NCI-H774 (cell line): ENCODE data around the gene BDKRB2.

Source experiments
- DNase-seq: peaks from one replicate; lab custom pipeline; 2025; lab: John Stamatoyannopoulos, UW

The BDKRB2 gene

DNA sequence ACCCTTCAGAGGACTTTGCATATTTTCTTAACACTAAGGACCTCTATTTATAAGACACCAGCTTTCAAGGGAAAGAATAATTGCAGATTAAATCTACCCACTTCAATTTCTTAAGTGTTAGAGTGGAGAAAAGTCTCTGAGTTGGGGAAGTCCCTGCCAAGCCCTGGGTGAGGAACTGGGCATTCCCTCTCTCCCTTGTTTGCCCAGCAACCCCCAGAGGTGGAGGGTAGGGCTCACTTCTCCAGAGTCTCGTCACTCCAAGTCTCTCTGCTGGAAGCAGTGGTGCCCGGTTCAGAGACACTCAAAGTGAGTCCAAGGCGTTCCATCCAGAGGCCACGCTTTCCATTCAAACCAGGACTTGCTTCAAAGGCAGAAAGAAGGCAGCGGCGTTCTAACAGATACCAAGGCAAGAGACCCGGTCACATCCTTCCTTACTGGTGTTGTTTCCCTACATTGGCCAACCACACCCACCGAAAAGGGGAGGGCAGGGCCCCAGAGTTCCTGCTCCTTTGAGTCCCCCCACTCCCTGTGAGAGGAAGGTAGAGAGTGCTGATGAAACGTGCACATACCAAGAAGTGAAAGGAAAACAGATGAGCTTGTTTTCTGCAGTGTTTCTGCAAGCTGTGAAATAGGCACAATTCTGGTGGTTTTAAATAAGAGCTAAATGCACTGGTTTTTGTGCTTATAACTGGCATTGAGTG lies 6.1 kb upstream of the BDKRB2 start:
- DNase-seq, result no peak

DNA sequence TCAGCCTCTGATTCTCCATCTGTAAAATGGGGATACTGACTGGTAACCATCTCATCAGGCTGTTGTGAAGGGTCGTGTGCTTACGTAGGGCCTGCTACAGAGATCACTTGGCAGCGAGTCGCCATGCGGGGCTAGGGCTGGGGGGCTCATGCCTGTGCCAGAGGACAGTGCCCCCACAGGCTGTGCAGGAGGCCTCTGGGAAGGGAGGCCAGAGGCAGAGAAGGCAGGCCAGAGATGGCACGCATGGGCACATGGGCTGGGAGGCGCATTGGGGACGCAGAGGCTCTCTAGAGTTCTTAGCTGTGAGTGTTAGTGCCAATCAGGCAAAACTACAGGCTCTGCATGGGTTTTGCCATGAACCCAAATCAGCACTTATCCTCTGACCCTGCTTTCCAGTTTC lies 3.5 kb upstream of the BDKRB2 start:
- DNase-seq, result no peak

- no peak for DNase-seq
Measured at GRCh38 chr14:96201965-96202364, 2.7 kb upstream of the BDKRB2 start.

- no peak for DNase-seq
Measured at GRCh38 chr14:96202441-96203094, 2.1 kb upstream of the BDKRB2 start.

GRCh38 chr14:96203116-96203515 lies 1.5 kb upstream of the BDKRB2 start:
- DNase-seq, result no peak

GRCh38 chr14:96203635-96204034 lies 1.0 kb upstream of the BDKRB2 start:
- no peak for DNase-seq

GRCh38 chr14:96205059-96205977 lies 679 bp downstream of the BDKRB2 start:
- no peak for DNase-seq

DNA sequence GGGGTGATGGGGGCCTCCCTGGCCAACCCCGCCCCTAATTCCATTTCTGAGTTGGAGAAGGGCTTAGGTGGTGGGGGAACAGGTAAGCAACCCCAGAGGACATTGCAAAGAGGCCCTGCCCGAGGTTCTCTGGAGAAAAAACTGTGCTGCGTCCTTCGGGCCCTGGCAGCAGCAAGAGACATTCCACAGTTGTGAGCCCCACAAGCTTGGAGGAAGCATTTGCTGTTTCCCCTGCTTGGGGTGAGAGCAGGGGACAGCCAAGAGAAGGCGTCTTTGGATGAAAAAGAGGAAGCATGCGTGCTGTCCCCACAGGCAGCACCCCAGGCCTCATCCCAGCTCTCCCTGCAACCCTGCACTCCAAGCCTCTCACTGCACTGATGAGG lies 1.3 kb downstream of the BDKRB2 start:
- no peak for DNase-seq

- DNase-seq, result no peak
Measured at GRCh38 chr14:96206461-96206860, 1.8 kb downstream of the BDKRB2 start.

DNA sequence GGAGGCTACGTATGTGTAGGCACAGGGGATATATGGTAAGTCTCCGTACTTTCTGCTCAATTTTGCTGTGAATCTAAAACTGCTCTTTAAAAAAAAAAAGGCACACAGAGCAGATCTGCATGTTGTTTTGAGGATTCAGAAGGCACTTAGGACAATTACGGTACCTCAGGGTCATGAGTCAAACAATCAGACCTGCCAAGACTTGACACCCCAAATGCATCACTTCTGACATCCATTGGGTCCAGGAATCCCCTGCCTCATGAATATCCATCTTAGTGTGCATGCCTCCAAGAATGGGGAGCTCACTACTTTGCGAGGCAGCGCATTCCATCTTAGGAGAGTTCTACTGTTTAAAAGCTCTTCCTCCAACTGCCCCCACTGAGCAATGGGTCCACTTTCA lies 3.0 kb downstream of the BDKRB2 start:
- no peak for DNase-seq

GRCh38 chr14:96208739-96209138 lies 4.1 kb downstream of the BDKRB2 start:
- DNase-seq, result no peak

- no peak for DNase-seq
Measured at GRCh38 chr14:96212140-96212539, 7.5 kb downstream of the BDKRB2 start.

DNA sequence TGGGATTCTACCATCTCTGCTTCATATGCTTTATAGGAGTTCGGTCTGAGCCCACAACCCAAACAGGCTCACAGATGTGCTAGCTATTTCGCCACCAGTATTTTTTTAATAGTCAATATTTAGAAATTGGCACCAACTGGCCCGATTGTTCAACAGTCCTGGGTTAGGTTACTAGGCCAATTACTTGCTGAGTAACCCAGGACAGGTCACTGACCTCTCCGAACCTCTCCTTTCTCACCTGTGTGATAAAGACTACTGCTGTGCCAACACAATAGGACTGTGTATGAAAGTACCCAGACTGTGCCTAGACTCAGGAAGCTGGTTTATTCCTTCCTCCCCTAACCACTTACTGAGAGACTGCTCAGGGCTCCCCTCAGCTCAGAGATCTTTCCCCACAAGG lies 8.3 kb downstream of the BDKRB2 start:
- no peak for DNase-seq

- DNase-seq, result no peak
Measured at GRCh38 chr14:96213871-96214465, 9.3 kb downstream of the BDKRB2 start.

GRCh38 chr14:96214793-96215192 lies 10.2 kb downstream of the BDKRB2 start:
- DNase-seq, result no peak

DNA sequence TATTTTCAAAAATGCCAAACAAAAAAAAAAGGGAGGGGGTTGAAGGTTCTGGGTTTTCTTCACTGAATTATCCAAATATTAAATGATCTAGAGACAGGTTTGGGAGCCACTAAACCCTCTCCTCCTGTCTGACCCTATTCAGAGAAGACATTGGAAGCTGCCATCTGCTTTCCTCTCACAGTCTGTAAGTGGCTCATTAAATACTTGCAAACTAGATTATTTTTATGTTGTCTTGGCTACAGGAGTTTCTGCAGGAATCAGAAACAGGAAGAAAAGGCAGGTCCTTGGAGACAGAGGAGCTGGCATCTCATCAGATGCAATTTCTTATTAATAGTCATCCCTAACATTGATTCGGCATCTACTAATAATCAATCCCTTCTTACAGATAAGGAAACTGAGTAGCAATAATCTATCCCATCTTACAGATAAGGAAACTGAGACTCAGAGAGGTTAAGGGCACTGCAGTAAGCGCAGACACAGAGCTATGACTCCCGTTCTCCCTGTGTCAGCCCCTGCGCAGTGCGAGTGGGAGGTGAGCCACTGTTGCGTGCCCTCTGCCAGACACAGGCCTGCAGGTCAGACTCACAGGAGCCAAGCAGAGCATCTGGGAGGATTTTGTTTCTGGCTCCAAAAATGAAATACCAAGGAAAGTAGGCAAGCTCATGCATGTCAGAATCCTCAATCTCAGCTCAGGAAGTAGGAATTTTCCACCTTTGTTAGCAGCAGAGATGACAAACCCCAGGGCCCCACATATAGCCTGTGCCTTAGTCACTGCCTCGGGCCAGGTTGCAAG lies 11.0 kb downstream of the BDKRB2 start:
- no peak for DNase-seq

DNA sequence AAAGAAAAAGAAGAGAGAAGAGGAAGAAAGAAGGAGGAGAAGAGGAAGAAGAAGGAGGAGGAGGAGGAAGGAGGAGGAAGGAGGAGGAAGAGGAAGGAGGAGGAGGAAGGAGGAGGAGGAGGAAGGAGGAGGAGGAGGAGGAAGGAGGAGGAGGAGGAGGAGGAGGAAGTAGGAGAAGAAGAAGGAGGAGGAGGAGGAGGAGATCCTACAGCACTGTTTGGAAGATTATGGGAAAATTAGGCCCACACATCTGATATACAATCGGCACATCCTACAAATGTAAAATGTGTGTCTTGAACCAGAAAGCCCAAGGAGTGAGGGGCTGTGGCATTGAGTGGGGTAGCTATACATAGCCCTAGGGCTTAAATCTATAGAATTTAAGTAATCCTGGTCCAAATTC lies 12.0 kb downstream of the BDKRB2 start:
- DNase-seq, result no peak

GRCh38 chr14:96217376-96217913 lies 12.8 kb downstream of the BDKRB2 start:
- peak; percentile 39 for DNase-seq

DNA sequence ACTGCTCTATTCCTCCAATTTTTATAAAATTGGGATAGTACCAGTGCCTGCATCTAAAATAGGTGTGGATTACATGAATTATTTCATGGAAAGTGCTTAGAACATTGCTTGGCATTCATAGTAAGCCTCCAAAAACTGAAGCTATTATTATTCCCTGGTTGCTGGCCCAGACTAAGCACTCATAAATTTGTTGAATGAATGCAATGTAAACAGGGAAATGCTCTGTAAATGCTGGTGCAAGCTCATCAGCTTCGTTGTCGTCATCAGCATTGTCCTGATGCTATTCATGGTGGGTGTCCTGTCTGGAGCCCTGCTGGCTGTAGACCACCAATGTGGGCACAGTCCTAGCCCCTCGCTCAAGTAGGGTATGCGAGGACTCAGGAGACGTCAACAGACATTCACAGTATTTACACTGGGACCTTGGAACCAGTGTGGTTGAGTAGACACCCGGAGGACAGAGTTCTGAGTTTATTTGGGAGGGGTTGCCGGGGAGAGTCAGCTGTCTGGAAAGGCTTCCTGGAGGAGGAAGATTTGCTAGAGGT lies 16.5 kb downstream of the BDKRB2 start:
- no peak for DNase-seq

- no peak for DNase-seq
Measured at GRCh38 chr14:96221841-96222240, 17.2 kb downstream of the BDKRB2 start.

DNA sequence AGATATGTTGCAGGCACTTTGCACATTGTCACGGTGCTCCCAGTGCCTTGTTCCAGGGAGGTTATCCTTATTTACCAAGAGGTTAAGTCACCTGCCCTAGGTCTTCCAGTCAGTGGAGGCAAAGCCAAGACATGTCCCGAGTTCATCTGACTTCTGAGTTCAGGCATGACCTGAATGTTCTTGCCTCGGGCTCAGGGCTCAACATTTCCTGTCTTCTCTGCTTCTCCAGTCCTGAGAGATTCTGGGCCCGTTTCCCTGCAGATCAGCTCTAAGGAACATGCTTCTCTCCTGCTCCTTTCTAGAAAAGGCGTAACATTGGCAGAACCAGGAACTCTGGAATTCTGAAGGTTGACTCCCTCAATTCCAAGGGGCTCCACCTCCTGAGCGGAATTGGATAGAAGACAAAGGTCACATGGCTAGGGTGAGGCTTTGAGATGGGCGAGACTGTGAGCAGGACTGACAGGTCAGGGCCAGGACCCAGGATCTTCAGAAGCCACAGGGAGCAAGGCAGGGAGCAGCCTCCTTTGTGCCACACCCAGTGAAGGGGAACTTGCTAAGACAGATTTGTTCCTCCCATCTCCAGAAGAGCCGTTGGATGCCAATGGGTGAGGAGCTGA lies 19.9 kb downstream of the BDKRB2 start:
- no peak for DNase-seq
